Neural crest cell (in vitro differentiated cells): ENCODE measurements around the gene RDH5. TPM values are rescaled to one million over a fixed set of nuclear protein-coding genes. Genes with fewer than 3 reads are reported as not detected.

Experiments
- DNase-seq: peaks from one replicate; pipeline ENCODE4 v3.0.0; 2021; ENCODE audit warnings: low read depth, mixed read lengths, low spot score
- H3K27ac Mint-ChIP-seq: one replicate; pipeline ENCODE4 v1.8.0; 2021; ENCODE audit warnings: mild to moderate bottlenecking, mixed read lengths; ENCODE audit not compliant: unreplicated experiment
- H3K27me3 Mint-ChIP-seq: 2 replicates; pipeline ENCODE4 v1.8.0; 2021; ENCODE audit warnings: low read depth, mild to moderate bottlenecking, mixed read lengths
- H3K36me3 Mint-ChIP-seq: 2 replicates; pipeline ENCODE4 v1.8.0; 2021; ENCODE audit warnings: low read depth, mild to moderate bottlenecking, mixed read lengths
- H3K4me1 Mint-ChIP-seq: 2 replicates; pipeline ENCODE4 v1.8.0; 2021; ENCODE audit warnings: mixed read lengths
- H3K4me3 Mint-ChIP-seq: one replicate; pipeline ENCODE4 v1.8.0; 2021; ENCODE audit warnings: mild to moderate bottlenecking, mixed read lengths
- H3K9me3 Mint-ChIP-seq: 2 replicates; pipeline ENCODE4 v1.8.0; 2021; ENCODE audit warnings: mixed read lengths
- total RNA-seq: library from RNA; stranded (reverse); gene quantifications from 2 replicates; pipeline ENCODE4 v1.2.1, GENCODE V29; 2021
- TF ChIP-seq, protein P1 (sequence below): fragments of 200-600 bp; sonication (generic); conservative IDR thresholded peaks from 2 replicates; pipeline ENCODE4 v1.5.0; 2021; ENCODE audit warnings: antibody characterized with exemption, mild to moderate bottlenecking

Gene RDH5
- total RNA-seq, 1 donor from 2014 or later = 14.2 TPM

DNA sequence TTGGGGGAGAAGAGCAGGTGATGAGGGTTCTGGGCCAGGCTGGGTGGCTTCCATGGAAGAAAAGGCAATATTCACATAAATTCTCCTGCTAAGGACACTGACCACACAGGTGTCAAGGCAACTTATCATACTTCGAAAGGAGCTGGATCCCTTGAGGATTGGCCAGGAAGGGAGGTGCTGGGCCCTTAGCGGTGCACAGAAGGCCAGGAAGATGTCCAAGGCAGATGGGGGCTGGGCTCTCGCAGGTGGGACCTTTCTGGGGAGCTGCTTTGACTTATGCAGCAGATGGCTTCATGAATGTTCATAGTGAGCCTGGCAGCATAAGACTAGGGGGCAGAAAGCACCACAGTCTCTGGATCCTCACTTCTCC is 4.7 kb downstream of the RDH5 start:
- Mint-ChIP-seq H3K4me1 (peaks cover 38% of the 10 kb centered on the region), H3K27ac (no peak overlapping the region), H3K4me3 (peak overlapping the region; percentile 80), H3K9me3 (no peaks in the 10 kb centered on the region), H3K27me3 (no peaks in the 10 kb centered on the region), H3K36me3 (peaks cover 8% of the 10 kb centered on the region)
- TF ChIP-seq, protein P1, sequence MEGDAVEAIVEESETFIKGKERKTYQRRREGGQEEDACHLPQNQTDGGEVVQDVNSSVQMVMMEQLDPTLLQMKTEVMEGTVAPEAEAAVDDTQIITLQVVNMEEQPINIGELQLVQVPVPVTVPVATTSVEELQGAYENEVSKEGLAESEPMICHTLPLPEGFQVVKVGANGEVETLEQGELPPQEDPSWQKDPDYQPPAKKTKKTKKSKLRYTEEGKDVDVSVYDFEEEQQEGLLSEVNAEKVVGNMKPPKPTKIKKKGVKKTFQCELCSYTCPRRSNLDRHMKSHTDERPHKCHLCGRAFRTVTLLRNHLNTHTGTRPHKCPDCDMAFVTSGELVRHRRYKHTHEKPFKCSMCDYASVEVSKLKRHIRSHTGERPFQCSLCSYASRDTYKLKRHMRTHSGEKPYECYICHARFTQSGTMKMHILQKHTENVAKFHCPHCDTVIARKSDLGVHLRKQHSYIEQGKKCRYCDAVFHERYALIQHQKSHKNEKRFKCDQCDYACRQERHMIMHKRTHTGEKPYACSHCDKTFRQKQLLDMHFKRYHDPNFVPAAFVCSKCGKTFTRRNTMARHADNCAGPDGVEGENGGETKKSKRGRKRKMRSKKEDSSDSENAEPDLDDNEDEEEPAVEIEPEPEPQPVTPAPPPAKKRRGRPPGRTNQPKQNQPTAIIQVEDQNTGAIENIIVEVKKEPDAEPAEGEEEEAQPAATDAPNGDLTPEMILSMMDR = no peak
- DNase-seq = no peak

DNA sequence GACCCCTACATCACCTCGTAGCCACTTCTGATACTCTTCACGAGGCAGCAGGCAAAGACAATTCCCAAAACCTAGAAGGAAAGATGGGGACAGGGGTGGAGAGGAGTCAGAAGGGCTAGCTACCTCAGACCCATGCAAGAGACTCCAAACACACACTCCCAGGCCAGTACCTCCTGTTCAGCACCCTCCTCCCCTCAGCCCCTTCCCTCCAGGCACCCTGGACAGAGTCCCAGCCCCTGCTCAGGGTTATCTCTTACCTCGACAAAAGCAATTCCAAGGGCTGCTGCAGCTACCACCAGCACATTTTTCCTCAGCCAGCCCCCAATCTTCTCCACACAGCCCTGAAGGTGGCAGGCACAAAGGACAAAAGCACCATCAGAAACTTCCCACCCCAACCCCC is 5.4 kb downstream of the RDH5 start:
- Mint-ChIP-seq H3K4me1 (peaks cover 45% of the 10 kb centered on the region), H3K36me3 (peaks cover 8% of the 10 kb centered on the region), H3K27ac (no peak overlapping the region), H3K9me3 (no peaks in the 10 kb centered on the region), H3K27me3 (no peaks in the 10 kb centered on the region), H3K4me3 (peak overlapping the region; percentile 80)
- no peak for DNase-seq
- TF ChIP-seq, protein P1 = no peak

DNA sequence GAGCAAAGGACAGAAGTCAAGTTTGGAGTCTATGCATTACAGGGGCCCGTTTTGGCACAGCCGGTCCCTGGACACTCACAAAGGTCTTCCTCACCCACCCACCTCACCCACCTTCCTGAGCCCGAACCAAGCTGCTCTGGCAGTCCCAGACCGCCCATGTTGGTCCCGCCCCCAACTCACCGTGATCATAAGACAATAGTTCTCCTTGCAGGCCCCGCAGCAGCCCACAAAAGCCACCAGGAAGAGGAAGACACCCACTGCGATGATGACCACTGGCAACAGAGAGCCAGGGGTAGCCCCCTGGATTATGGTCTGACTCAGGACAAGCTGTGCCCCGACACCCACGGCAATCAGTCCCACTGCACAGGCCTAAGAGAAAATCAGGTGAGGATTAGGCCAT is 6.8 kb downstream of the RDH5 start:
- Mint-ChIP-seq H3K4me1 (peaks cover 46% of the 10 kb centered on the region), H3K4me3 (peak overlapping the region; percentile 94), H3K27ac (no peak overlapping the region), H3K36me3 (peaks cover 8% of the 10 kb centered on the region), H3K27me3 (no peaks in the 10 kb centered on the region), H3K9me3 (no peaks in the 10 kb centered on the region)
- TF ChIP-seq, protein P1 = no peak
- no peak for DNase-seq

DNA sequence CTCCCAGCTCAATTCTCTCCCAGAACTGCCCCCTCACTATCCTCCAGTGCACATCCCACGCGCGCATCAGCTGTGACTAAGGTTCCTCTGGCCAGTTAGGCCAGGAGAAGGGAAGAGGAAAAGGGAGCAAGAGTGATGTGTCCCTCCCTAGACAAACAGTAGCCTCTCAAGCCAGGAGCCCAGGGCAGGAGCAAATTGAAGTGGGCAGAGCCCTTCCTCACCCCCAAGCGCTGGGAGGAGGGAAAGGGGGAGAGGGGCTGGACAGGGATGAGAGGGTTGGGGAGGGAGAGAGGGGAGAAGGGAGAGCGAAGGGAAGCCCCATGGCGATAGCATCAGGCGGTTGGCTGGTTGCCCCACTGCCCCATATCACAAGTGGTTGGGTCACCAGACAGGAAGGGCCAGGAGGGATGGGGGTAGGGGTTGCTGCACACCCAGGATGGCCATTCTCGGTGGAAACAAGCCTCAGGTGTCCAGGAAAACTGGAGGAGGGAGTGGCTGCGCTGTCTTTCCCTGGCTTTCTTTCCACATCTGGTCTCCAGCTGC is 7.5 kb downstream of the RDH5 start:
- Mint-ChIP-seq H3K27me3 (no peaks in the 10 kb centered on the region), H3K4me1 (peaks cover 46% of the 10 kb centered on the region), H3K36me3 (peaks cover 8% of the 10 kb centered on the region), H3K9me3 (no peaks in the 10 kb centered on the region), H3K4me3 (peak overlapping the region; percentile 94), H3K27ac (peak overlapping the region; percentile 47)
- DNase-seq = no peak
- TF ChIP-seq, protein P1 = no peak

DNA sequence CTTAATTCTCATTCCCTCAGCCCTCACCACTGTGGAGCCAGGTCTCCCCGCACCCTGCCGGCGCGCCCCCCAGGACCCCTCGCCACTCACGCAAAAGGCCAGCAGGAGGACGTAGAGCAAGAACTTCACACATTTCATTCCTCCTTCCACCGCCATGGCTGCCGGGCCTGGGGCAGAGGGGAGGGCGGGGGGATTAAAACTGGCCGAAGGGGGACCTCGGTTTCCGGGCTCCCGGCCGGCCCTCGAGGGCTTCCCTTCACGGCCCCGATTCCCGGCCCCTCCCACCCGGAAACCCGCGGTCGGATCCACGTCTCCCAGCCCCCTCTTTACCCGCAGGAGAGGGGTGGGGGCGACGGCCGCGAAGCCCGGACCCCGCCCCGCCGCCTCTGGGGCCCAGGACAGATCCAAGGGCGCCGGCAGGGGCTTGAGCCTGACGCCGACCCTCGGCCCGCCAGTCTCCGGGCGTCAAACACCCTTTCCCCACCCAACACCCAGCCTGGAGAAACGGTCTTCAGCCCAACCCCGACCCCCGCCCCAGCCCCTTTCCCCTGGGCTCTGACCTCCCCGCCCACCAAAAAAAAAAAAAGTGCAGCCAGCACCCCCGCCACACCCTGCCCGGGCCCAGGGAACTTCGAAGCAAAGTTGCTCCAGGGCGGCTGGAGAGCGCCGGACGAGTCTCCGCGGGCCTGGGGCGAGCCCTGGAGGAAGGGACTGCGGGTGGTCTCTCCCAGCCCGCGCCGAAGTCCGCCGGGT is 8.2 kb downstream of the RDH5 start:
- Mint-ChIP-seq H3K9me3 (no peaks in the 10 kb centered on the region), H3K27ac (no peak overlapping the region), H3K36me3 (peaks cover 8% of the 10 kb centered on the region), H3K27me3 (no peaks in the 10 kb centered on the region), H3K4me3 (peak overlapping the region; percentile 94), H3K4me1 (peaks cover 46% of the 10 kb centered on the region)
- DNase-seq = no peak
- TF ChIP-seq, protein P1 = peak; percentile 17
